HepG2 (cell line): ENCODE results near the gene CD58. TPM values are rescaled to one million over a fixed set of nuclear protein-coding genes. Genes with fewer than 3 reads are reported as not detected.
A peak's percentile ranks its signal among the peaks of the same experiment; 100 is the strongest.

Source experiments
- ADNP ChIP-seq: sonication (generic); formaldehyde crosslinking; IDR thresholded peaks from 2 replicates; pipeline ENCODE4 v1.4.0; 2020; ENCODE audit warnings: missing genetic modification reagents
- ARID3A ChIP-seq: IDR thresholded peaks from 2 replicates; pipeline ENCODE4 v1.6.1; 2012; ENCODE audit warnings: low read depth, low read length, improper control_type of control experiment
- DMAP1 ChIP-seq: IDR thresholded peaks from 2 replicates; pipeline ENCODE4 v1.6.1; 2016
- DRAP1 ChIP-seq: IDR thresholded peaks from 2 replicates; pipeline ENCODE4 v1.6.1; 2016; ENCODE audit warnings: missing genetic modification reagents, missing compliant biosample characterization
- EEA1 ChIP-seq: sonication (generic); formaldehyde crosslinking; IDR thresholded peaks from 2 replicates; pipeline ENCODE4 v1.5.1; 2020; ENCODE audit warnings: mild to moderate bottlenecking, missing genetic modification reagents, borderline replicate concordance
- FOXA1 ChIP-seq, 2 experiments: fragments of 450-650 bp in 1 of 2; sonication (generic) in 1 of 2; formaldehyde crosslinking in 1 of 2; IDR thresholded peaks; 2 replicates each; pipeline versions ENCODE4 v1.4.0 to v1.6.1; 2016 to 2020; ENCODE audit warnings: missing genetic modification reagents in 1 of 2
- GATAD1 ChIP-seq: IDR thresholded peaks from 2 replicates; pipeline ENCODE4 v1.6.1; 2016; ENCODE audit warnings: missing genetic modification reagents, missing compliant biosample characterization
- HNF4G ChIP-seq, 2 experiments: sonication (generic) in 1 of 2; formaldehyde crosslinking in 1 of 2; IDR thresholded peaks; 2 replicates each; pipeline versions ENCODE4 v1.4.0 to v1.6.1; 2011 to 2020; ENCODE audit warnings: borderline replicate concordance in 2 of 2, low read depth in 2 of 2, mild to moderate bottlenecking in 2 of 2, low read length in 1 of 2, missing genetic modification reagents in 1 of 2, moderate library complexity in 1 of 2
- HNRNPK ChIP-seq: fragments of 200-400 bp; formaldehyde crosslinking; IDR thresholded peaks from 2 replicates; pipeline ENCODE4 v1.6.1; 2018; ENCODE audit warnings: low read length, low read depth, moderate library complexity, mild to moderate bottlenecking; ENCODE audit not compliant: poor library complexity, severe bottlenecking
- KLF16 ChIP-seq, 2 experiments: sonication (generic) in 1 of 2; formaldehyde crosslinking in 1 of 2; IDR thresholded peaks; 2 replicates each; pipeline versions ENCODE4 v1.6.1 to v1.8.0; 2016 to 2023; ENCODE audit warnings: missing genetic modification reagents in 2 of 2, missing compliant biosample characterization in 1 of 2
- MAZ ChIP-seq, 2 experiments: sonication (generic) in 1 of 2; formaldehyde crosslinking in 1 of 2; IDR thresholded peaks; 2 replicates each; pipeline versions ENCODE4 v1.5.0 to v1.6.1; 2012 to 2020; ENCODE audit warnings: low read depth in 2 of 2, mild to moderate bottlenecking in 2 of 2, borderline replicate concordance in 1 of 2, improper control_type of control experiment in 1 of 2, low read length in 1 of 2, missing genetic modification reagents in 1 of 2, moderate library complexity in 1 of 2
- NR2F6 ChIP-seq, 2 experiments: IDR thresholded peaks; 2 replicates each; pipeline ENCODE4 v1.6.1; 2016; ENCODE audit warnings: antibody characterized with exemption in 1 of 2, mild to moderate bottlenecking in 1 of 2
- TCF7L2 ChIP-seq: IDR thresholded peaks from 2 replicates; pipeline ENCODE4 v1.6.1; 2011; ENCODE audit warnings: mild to moderate bottlenecking, low read depth, low read length, moderate library complexity
- TFDP1 ChIP-seq: IDR thresholded peaks from 2 replicates; pipeline ENCODE4 v1.6.1; 2016; ENCODE audit warnings: missing compliant biosample characterization, missing genetic modification reagents, borderline replicate concordance
- ZNF205 ChIP-seq: IDR thresholded peaks from 2 replicates; pipeline ENCODE4 v1.6.1; 2018; ENCODE audit warnings: missing biosample characterization, missing genetic modification reagents
- ZNF264 ChIP-seq: sonication (generic); formaldehyde crosslinking; IDR thresholded peaks from 2 replicates; pipeline ENCODE4 v1.4.0; 2020; ENCODE audit warnings: missing genetic modification reagents
- ZNF614 ChIP-seq: IDR thresholded peaks from 2 replicates; pipeline ENCODE4 v1.6.1; 2018; ENCODE audit warnings: missing biosample characterization, missing genetic modification reagents, inconsistent platforms, borderline replicate concordance
- ZNF879 ChIP-seq: sonication (generic); formaldehyde crosslinking; IDR thresholded peaks from 2 replicates; pipeline ENCODE4 v1.8.1; 2023; ENCODE audit warnings: missing genetic modification reagents
- ZZZ3 ChIP-seq: sonication (generic); formaldehyde crosslinking; IDR thresholded peaks from 2 replicates; pipeline ENCODE4 v1.4.0; 2020; ENCODE audit warnings: missing genetic modification reagents, mild to moderate bottlenecking, borderline replicate concordance
- polyA plus RNA-seq, 8 experiments: library from polyadenylated mRNA; depleted of rRNA in 3 of 8; stranded (reverse) in 7 of 8; unstranded in 1 of 8; fragments of >200 nt; fragmentation: Illumina TruSeq in 4 of 8; extraction: Trizol in 4 of 8; gene quantifications; 2 replicates each; pipeline versions ENCODE4 v1.2.1 to v1.2.3, GENCODE V29; 2011 to 2016; ENCODE audit warnings: low read depth in 4 of 8, missing spikeins in 1 of 8, mixed read lengths in 1 of 8; ENCODE audit not compliant: insufficient read depth in 1 of 8
- total RNA-seq, 5 experiments: library from RNA; depleted of rRNA; stranded (reverse); fragments of >200 nt; fragmentation: Illumina TruSeq; extraction: Trizol; gene quantifications; 2 replicates each; pipeline ENCODE4 v1.2.3, GENCODE V29; 2016; ENCODE audit warnings: low read depth in 1 of 5
- TF ChIP-seq, protein P1 (sequence below), 2 experiments: sonication (generic) in 1 of 2; formaldehyde crosslinking in 1 of 2; IDR thresholded peaks; 2 replicates each; pipeline versions ENCODE4 v1.4.0 to v1.6.1; 2018 to 2020; ENCODE audit warnings: missing genetic modification reagents in 2 of 2, borderline replicate concordance in 1 of 2, low read depth in 1 of 2, mild to moderate bottlenecking in 1 of 2, missing biosample characterization in 1 of 2
- TF ChIP-seq, protein P2 (sequence below): sonication (generic); formaldehyde crosslinking; IDR thresholded peaks from 2 replicates; pipeline ENCODE4 v1.5.0; 2020; ENCODE audit warnings: missing genetic modification reagents
- TF ChIP-seq, protein P3 (sequence below), 2 experiments: fragments of 450-650 bp in 1 of 2; sonication (generic) in 1 of 2; formaldehyde crosslinking; IDR thresholded peaks; 2 replicates each; pipeline versions ENCODE4 v1.5.0 to v1.8.0; 2020 to 2022; ENCODE audit warnings: mild to moderate bottlenecking in 1 of 2, missing genetic modification reagents in 1 of 2

CD58 gene
- total and polyA plus RNA-seq, 2 of the 13 experiments (the other 11 are each of a cell fraction or from before 2014, with no cell fraction given): 9.4 to 13.5 TPM

DNA sequence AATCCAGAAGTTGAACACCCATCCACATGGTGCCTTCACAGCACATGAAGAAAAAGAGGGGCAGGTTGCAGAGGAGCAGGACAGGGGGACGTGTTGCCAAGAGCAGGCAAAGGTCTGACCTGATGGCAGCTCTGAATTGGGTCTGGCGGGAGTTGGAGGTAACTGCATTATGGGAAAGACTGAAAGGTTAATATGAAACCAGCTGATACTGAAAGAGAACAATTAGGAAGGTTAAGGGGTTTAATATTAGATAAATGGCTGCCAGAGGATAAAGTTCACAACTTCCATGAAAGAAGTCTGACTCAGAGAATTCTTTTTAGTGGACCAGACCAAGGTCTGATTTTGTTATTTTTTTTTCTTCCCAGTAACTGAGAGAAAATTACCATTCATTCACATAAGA is 76.1 kb downstream of the CD58 start (continued):
- TF ChIP-seq HNF4G (IDR thresholded peaks at IDR 0.05; ENCODE audit: borderline replicate concordance, low read depth, low read length) (peak; percentile 28; the same call in 1 of the 2 replicates), HNF4G (CRISPR knock-in tag; IDR thresholded peaks at IDR 0.05; ENCODE audit: borderline replicate concordance, low read depth) (no peak), GATAD1 (no peak), HNRNPK (no peak), ZZZ3 (CRISPR knock-in tag) (no peak), TFDP1 (CRISPR knock-in tag) (peak; percentile 63; the same call in 1 of the 2 replicates), ZNF614 (CRISPR knock-in tag) (0 out of 2 replicates have a peak, but pooled peaks have one; percentile 35), ZNF264 (CRISPR knock-in tag) (no peak), FOXA1 (IDR thresholded peaks at IDR 0.05) (no peak), FOXA1 (CRISPR knock-in tag; IDR thresholded peaks at IDR 0.05) (no peak), ZNF205 (CRISPR knock-in tag) (no peak), ADNP (CRISPR knock-in tag) (no peak), ZNF879 (CRISPR knock-in tag) (no peak), DMAP1 (CRISPR knock-in tag) (peak; percentile 44), TCF7L2 (no peak), EEA1 (CRISPR knock-in tag) (no peak), NR2F6 (IDR thresholded peaks at IDR 0.05) (0 out of 2 replicates have a peak, but pooled peaks have one; percentile 21), NR2F6 (CRISPR knock-in tag; IDR thresholded peaks at IDR 0.05) (no peak), DRAP1 (CRISPR knock-in tag) (peak; percentile 49; the same call in 1 of the 2 replicates), ARID3A (peak; percentile 71), KLF16 (CRISPR knock-in tag; IDR thresholded peaks at IDR 0.05) (no peak), MAZ (IDR thresholded peaks at IDR 0.05; ENCODE audit: borderline replicate concordance, low read depth, low read length) (no peak), MAZ (CRISPR knock-in tag; IDR thresholded peaks at IDR 0.05; ENCODE audit: low read depth) (no peak)
- TF ChIP-seq, protein P1, sequence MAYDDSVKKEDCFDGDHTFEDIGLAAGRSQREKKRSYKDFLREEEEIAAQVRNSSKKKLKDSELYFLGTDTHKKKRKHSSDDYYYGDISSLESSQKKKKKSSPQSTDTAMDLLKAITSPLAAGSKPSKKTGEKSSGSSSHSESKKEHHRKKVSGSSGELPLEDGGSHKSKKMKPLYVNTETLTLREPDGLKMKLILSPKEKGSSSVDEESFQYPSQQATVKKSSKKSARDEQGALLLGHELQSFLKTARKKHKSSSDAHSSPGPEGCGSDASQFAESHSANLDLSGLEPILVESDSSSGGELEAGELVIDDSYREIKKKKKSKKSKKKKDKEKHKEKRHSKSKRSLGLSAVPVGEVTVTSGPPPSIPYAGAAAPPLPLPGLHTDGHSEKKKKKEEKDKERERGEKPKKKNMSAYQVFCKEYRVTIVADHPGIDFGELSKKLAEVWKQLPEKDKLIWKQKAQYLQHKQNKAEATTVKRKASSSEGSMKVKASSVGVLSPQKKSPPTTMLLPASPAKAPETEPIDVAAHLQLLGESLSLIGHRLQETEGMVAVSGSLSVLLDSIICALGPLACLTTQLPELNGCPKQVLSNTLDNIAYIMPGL (CRISPR knock-in tag; IDR thresholded peaks at IDR 0.05; ENCODE audit: borderline replicate concordance in 1 of 2, low read depth in 1 of 2): no peak
- TF ChIP-seq, protein P2, sequence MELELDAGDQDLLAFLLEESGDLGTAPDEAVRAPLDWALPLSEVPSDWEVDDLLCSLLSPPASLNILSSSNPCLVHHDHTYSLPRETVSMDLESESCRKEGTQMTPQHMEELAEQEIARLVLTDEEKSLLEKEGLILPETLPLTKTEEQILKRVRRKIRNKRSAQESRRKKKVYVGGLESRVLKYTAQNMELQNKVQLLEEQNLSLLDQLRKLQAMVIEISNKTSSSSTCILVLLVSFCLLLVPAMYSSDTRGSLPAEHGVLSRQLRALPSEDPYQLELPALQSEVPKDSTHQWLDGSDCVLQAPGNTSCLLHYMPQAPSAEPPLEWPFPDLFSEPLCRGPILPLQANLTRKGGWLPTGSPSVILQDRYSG (CRISPR knock-in tag): no peak
- TF ChIP-seq, protein P3, sequence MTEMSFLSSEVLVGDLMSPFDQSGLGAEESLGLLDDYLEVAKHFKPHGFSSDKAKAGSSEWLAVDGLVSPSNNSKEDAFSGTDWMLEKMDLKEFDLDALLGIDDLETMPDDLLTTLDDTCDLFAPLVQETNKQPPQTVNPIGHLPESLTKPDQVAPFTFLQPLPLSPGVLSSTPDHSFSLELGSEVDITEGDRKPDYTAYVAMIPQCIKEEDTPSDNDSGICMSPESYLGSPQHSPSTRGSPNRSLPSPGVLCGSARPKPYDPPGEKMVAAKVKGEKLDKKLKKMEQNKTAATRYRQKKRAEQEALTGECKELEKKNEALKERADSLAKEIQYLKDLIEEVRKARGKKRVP (CRISPR knock-in tag; IDR thresholded peaks at IDR 0.05): no peak
